Thyroid gland (tissue), 4 donors: Measurements from ENCODE around the gene UBE2E3.

ENCODE experiments used
- CTCF ChIP-seq, 6 experiments: fragments of 200-600 bp in 3 of 6; fragments of 450-650 bp in 3 of 6; sonication (generic) in 3 of 6; IDR thresholded peaks; one replicate each; pipeline ENCODE4 v1.5.1; 2016 to 2019; ENCODE audit warnings: antibody characterized with exemption in 6 of 6, mild to moderate bottlenecking in 2 of 6, inconsistent platforms in 1 of 6, moderate library complexity in 1 of 6
- POLR2A ChIP-seq, 2 donors: fragments of 450-650 bp; IDR thresholded peaks; one replicate each; pipeline ENCODE4 v1.6.1; 2017; ENCODE audit warnings: antibody characterized with exemption in 2 of 2, mild to moderate bottlenecking in 2 of 2, moderate library complexity in 1 of 2

GRCh38 chr2:181058378-181059269 is 78.2 kb downstream of the UBE2E3 start:
- peak in 3 of 6 experiments; percentile 14 to 31 (median 22) for TF ChIP-seq CTCF (IDR thresholded peaks at IDR 0.05)
- TF ChIP-seq POLR2A (IDR thresholded peaks at IDR 0.05): no peak
